ENCODE results near the gene BMAL2. TPM values are rescaled to one million over a fixed set of nuclear protein-coding genes. Genes with fewer than 3 reads are reported as not detected.

The BMAL2 gene
- total and polyA plus RNA-seq, 2 donors: 7.6 to 13.3 TPM

- DNase-seq (ENCODE audit: low read depth in 6 of 9, low spot score in 9 of 9): no peak
- H3K4me1 ChIP-seq (ENCODE audit: control insufficient read depth in 2 of 2, insufficient read depth in 2 of 2, low read length in 2 of 2): no peaks in the 10 kb centered on the region
- no peak overlapping the region for H3K4me3 ChIP-seq (ENCODE audit: low read length in 2 of 2)
- H3K27ac ChIP-seq (ENCODE audit: low read depth in 1 of 2, low read length in 1 of 2): no peak overlapping the region
- no peaks in the 10 kb centered on the region for H3K27me3 ChIP-seq (ENCODE audit: control insufficient read depth in 2 of 2, insufficient read depth in 1 of 2, low read length in 1 of 2)
- no peaks in the 10 kb centered on the region for H3K36me3 ChIP-seq (ENCODE audit: control insufficient read depth in 2 of 2, insufficient read depth in 2 of 2, low read length in 1 of 2)
- WGBS: 96% methylated on average over 2 of the region's 2 CpGs
- H3K9me3 ChIP-seq (ENCODE audit: control insufficient read depth in 2 of 2, insufficient read depth in 1 of 2, low read length in 1 of 2): no peaks in the 10 kb centered on the region
These were observed 9.9 kb downstream of the BMAL2 start for GRCh38 chr12:27342536-27342935.

GRCh38 chr12:27343255-27344000 is 10.8 kb downstream of the BMAL2 start:
- DNase-seq (ENCODE audit: low read depth in 6 of 9, low spot score in 9 of 9): no peak
- H3K36me3 ChIP-seq (ENCODE audit: control insufficient read depth in 2 of 2, insufficient read depth in 2 of 2, low read length in 1 of 2): no peaks in the 10 kb centered on the region
- no peak overlapping the region for H3K27ac ChIP-seq (ENCODE audit: low read depth in 1 of 2, low read length in 1 of 2)
- no peaks in the 10 kb centered on the region for H3K9me3 ChIP-seq (ENCODE audit: control insufficient read depth in 2 of 2, insufficient read depth in 1 of 2, low read length in 1 of 2)
- no peaks in the 10 kb centered on the region for H3K27me3 ChIP-seq (ENCODE audit: control insufficient read depth in 2 of 2, insufficient read depth in 1 of 2, low read length in 1 of 2)
- 96% methylated on average over 5 of the region's 5 CpGs for WGBS
- no peaks in the 10 kb centered on the region for H3K4me1 ChIP-seq (ENCODE audit: control insufficient read depth in 2 of 2, insufficient read depth in 2 of 2, low read length in 2 of 2)
- H3K4me3 ChIP-seq (ENCODE audit: low read length in 2 of 2): no peak overlapping the region

- no peak for DNase-seq (ENCODE audit: low read depth in 6 of 9, low spot score in 9 of 9)
- no peaks in the 10 kb centered on the region for H3K36me3 ChIP-seq (ENCODE audit: control insufficient read depth in 2 of 2, insufficient read depth in 2 of 2, low read length in 1 of 2)
- no peak overlapping the region for H3K4me3 ChIP-seq (ENCODE audit: low read length in 2 of 2)
- H3K27me3 ChIP-seq (ENCODE audit: control insufficient read depth in 2 of 2, insufficient read depth in 1 of 2, low read length in 1 of 2): no peaks in the 10 kb centered on the region
- no peaks in the 10 kb centered on the region for H3K4me1 ChIP-seq (ENCODE audit: control insufficient read depth in 2 of 2, insufficient read depth in 2 of 2, low read length in 2 of 2)
- 73% methylated on average over 2 of the region's 2 CpGs for WGBS
- no peaks in the 10 kb centered on the region for H3K9me3 ChIP-seq (ENCODE audit: control insufficient read depth in 2 of 2, insufficient read depth in 1 of 2, low read length in 1 of 2)
- no peak overlapping the region for H3K27ac ChIP-seq (ENCODE audit: low read depth in 1 of 2, low read length in 1 of 2)
These were observed 11.6 kb downstream of the BMAL2 start for GRCh38 chr12:27344246-27344645.

GRCh38 chr12:27344760-27345159 is 12.1 kb downstream of the BMAL2 start:
- DNase-seq (ENCODE audit: low read depth in 6 of 9, low spot score in 9 of 9): no peak
- Histone ChIP-seq H3K27ac (ENCODE audit: low read depth in 1 of 2, low read length in 1 of 2) (no peak overlapping the region), H3K27me3 (ENCODE audit: control insufficient read depth in 2 of 2, insufficient read depth in 1 of 2, low read length in 1 of 2) (no peaks in the 10 kb centered on the region), H3K4me1 (ENCODE audit: control insufficient read depth in 2 of 2, insufficient read depth in 2 of 2, low read length in 2 of 2) (no peaks in the 10 kb centered on the region), H3K4me3 (ENCODE audit: low read length in 2 of 2) (no peak overlapping the region), H3K9me3 (ENCODE audit: control insufficient read depth in 2 of 2, insufficient read depth in 1 of 2, low read length in 1 of 2) (no peaks in the 10 kb centered on the region), H3K36me3 (ENCODE audit: control insufficient read depth in 2 of 2, insufficient read depth in 2 of 2, low read length in 1 of 2) (no peaks in the 10 kb centered on the region)
- 79% methylated on average over 3 of the region's 3 CpGs for WGBS

- DNase-seq (ENCODE audit: low read depth in 6 of 9, low spot score in 9 of 9): no peak
- H3K27me3 ChIP-seq (ENCODE audit: control insufficient read depth in 2 of 2, insufficient read depth in 1 of 2, low read length in 1 of 2): no peaks in the 10 kb centered on the region
- WGBS: 95% methylated on average over 4 of the region's 4 CpGs
- H3K9me3 ChIP-seq (ENCODE audit: control insufficient read depth in 2 of 2, insufficient read depth in 1 of 2, low read length in 1 of 2): no peaks in the 10 kb centered on the region
- no peak overlapping the region for H3K4me3 ChIP-seq (ENCODE audit: low read length in 2 of 2)
- no peak overlapping the region for H3K27ac ChIP-seq (ENCODE audit: low read depth in 1 of 2, low read length in 1 of 2)
- H3K4me1 ChIP-seq (ENCODE audit: control insufficient read depth in 2 of 2, insufficient read depth in 2 of 2, low read length in 2 of 2): no peaks in the 10 kb centered on the region
- H3K36me3 ChIP-seq (ENCODE audit: control insufficient read depth in 2 of 2, insufficient read depth in 2 of 2, low read length in 1 of 2): no peaks in the 10 kb centered on the region
These were observed 12.7 kb downstream of the BMAL2 start for GRCh38 chr12:27345376-27345775.

GRCh38 chr12:27347779-27348178 is 15.1 kb downstream of the BMAL2 start:
- Histone ChIP-seq H3K4me1 (ENCODE audit: control insufficient read depth in 2 of 2, insufficient read depth in 2 of 2, low read length in 2 of 2) (no peaks in the 10 kb centered on the region), H3K9me3 (ENCODE audit: control insufficient read depth in 2 of 2, insufficient read depth in 1 of 2, low read length in 1 of 2) (no peaks in the 10 kb centered on the region), H3K4me3 (ENCODE audit: low read length in 2 of 2) (no peak overlapping the region), H3K27me3 (ENCODE audit: control insufficient read depth in 2 of 2, insufficient read depth in 1 of 2, low read length in 1 of 2) (no peaks in the 10 kb centered on the region), H3K27ac (ENCODE audit: low read depth in 1 of 2, low read length in 1 of 2) (no peak overlapping the region), H3K36me3 (ENCODE audit: control insufficient read depth in 2 of 2, insufficient read depth in 2 of 2, low read length in 1 of 2) (no peaks in the 10 kb centered on the region)
- DNase-seq (ENCODE audit: low read depth in 6 of 9, low spot score in 9 of 9): no peak
- WGBS: 80% methylated on average over 2 of the region's 2 CpGs

- no peak for DNase-seq (ENCODE audit: low read depth in 6 of 9, low spot score in 9 of 9)
- Histone ChIP-seq H3K9me3 (ENCODE audit: control insufficient read depth in 2 of 2, insufficient read depth in 1 of 2, low read length in 1 of 2) (no peaks in the 10 kb centered on the region), H3K27ac (ENCODE audit: low read depth in 1 of 2, low read length in 1 of 2) (no peak overlapping the region), H3K27me3 (ENCODE audit: control insufficient read depth in 2 of 2, insufficient read depth in 1 of 2, low read length in 1 of 2) (no peaks in the 10 kb centered on the region), H3K36me3 (ENCODE audit: control insufficient read depth in 2 of 2, insufficient read depth in 2 of 2, low read length in 1 of 2) (no peaks in the 10 kb centered on the region), H3K4me1 (ENCODE audit: control insufficient read depth in 2 of 2, insufficient read depth in 2 of 2, low read length in 2 of 2) (no peaks in the 10 kb centered on the region), H3K4me3 (ENCODE audit: low read length in 2 of 2) (no peak overlapping the region)
- WGBS: 99% methylated on average over 7 of the region's 7 CpGs
These were observed 18.8 kb downstream of the BMAL2 start for GRCh38 chr12:27351476-27351875.

GRCh38 chr12:27355486-27355885 is 22.9 kb downstream of the BMAL2 start:
- no peaks in the 10 kb centered on the region for H3K27me3 ChIP-seq (ENCODE audit: control insufficient read depth in 2 of 2, insufficient read depth in 1 of 2, low read length in 1 of 2)
- no peaks in the 10 kb centered on the region for H3K9me3 ChIP-seq (ENCODE audit: control insufficient read depth in 2 of 2, insufficient read depth in 1 of 2, low read length in 1 of 2)
- WGBS: 97% methylated on average over 2 of the region's 2 CpGs
- H3K4me3 ChIP-seq (ENCODE audit: low read length in 2 of 2): no peak overlapping the region
- no peaks in the 10 kb centered on the region for H3K36me3 ChIP-seq (ENCODE audit: control insufficient read depth in 2 of 2, insufficient read depth in 2 of 2, low read length in 1 of 2)
- H3K27ac ChIP-seq (ENCODE audit: low read depth in 1 of 2, low read length in 1 of 2): no peak overlapping the region
- H3K4me1 ChIP-seq (ENCODE audit: control insufficient read depth in 2 of 2, insufficient read depth in 2 of 2, low read length in 2 of 2): no peaks in the 10 kb centered on the region
- DNase-seq (ENCODE audit: low read depth in 6 of 9, low spot score in 9 of 9): no peak

- 99% methylated on average over 1 of the region's 1 CpG for WGBS
- DNase-seq (ENCODE audit: low read depth in 6 of 9, low spot score in 9 of 9): no peak
- Histone ChIP-seq H3K36me3 (ENCODE audit: control insufficient read depth in 2 of 2, insufficient read depth in 2 of 2, low read length in 1 of 2) (no peaks in the 10 kb centered on the region), H3K4me3 (ENCODE audit: low read length in 2 of 2) (no peak overlapping the region), H3K27me3 (ENCODE audit: control insufficient read depth in 2 of 2, insufficient read depth in 1 of 2, low read length in 1 of 2) (no peaks in the 10 kb centered on the region), H3K9me3 (ENCODE audit: control insufficient read depth in 2 of 2, insufficient read depth in 1 of 2, low read length in 1 of 2) (no peaks in the 10 kb centered on the region), H3K27ac (ENCODE audit: low read depth in 1 of 2, low read length in 1 of 2) (no peak overlapping the region), H3K4me1 (ENCODE audit: control insufficient read depth in 2 of 2, insufficient read depth in 2 of 2, low read length in 2 of 2) (no peaks in the 10 kb centered on the region)
These were observed 23.3 kb downstream of the BMAL2 start for GRCh38 chr12:27355979-27356378.
